HepG2 (cell line): ENCODE data around the gene CAP2. TPM values are rescaled to one million over a fixed set of nuclear protein-coding genes. Genes with fewer than 3 reads are reported as not detected.

Experiments used
- ATAC-seq: fragments of 200-7000 bp; cut with Tn5 transposase; 3 replicates; pipeline ENCODE4 v1.9.1; 2020; ENCODE audit warnings: mild to moderate bottlenecking, moderate library complexity
- BruUV-seq: library from RNA; stranded (reverse); fragments of 400-500 nt; replicated peaks from 2 replicates; lab custom pipeline; 2021; lab: Mats Ljungman, UMichigan
- CTCF ChIA-PET: fragments of 300-600 bp; formaldehyde crosslinking; extraction: SDS; loops from one replicate; lab custom pipeline; 2021; ENCODE audit warnings: low total read pairs, inconsistent platforms, low intra/inter-chr PET ratio; lab: Yijun Ruan, JAX
- POLR2A ChIA-PET: fragments of 350-600 bp; sonication (Branson Sonifier 250); formaldehyde crosslinking; loops from one replicate; lab custom pipeline; 2020; ENCODE audit warnings: antibody characterized with exemption, inconsistent platforms; lab: Yijun Ruan, JAX
- DNase-seq: peaks from one replicate; pipeline ENCODE4 v3.0.0-alpha.2; 2015; ENCODE audit warnings: low spot score
- FAIRE-seq: peaks from 3 replicates; lab custom pipeline; 2011; peaks lifted over from hg19 to GRCh38; lab: Jason Lieb, UNC
- H2AFZ ChIP-seq: one replicate; pipeline ENCODE4 v1.6.1; 2011; ENCODE audit warnings: low read length, inconsistent platforms
- H3K27ac ChIP-seq: fragments of 300-600 bp; 3 replicates; pipeline ENCODE4 v1.8.0; 2011; ENCODE audit warnings: mixed run types, mild to moderate bottlenecking, mixed read lengths, low read length, inconsistent platforms; ENCODE audit not compliant: insufficient read depth; ENCODE audit errors: extremely low read length
- H3K27me3 ChIP-seq, 2 experiments: fragments of 200-600 bp in 1 of 2; 2 replicates in 1 of 2; 3 replicates in 1 of 2; pipeline versions ENCODE4 v1.6.0 to v1.8.0; 2011; ENCODE audit warnings: low read length in 2 of 2, mild to moderate bottlenecking in 2 of 2, moderate library complexity in 2 of 2, inconsistent platforms in 1 of 2; ENCODE audit not compliant: insufficient read depth in 2 of 2, control insufficient read depth in 1 of 2
- H3K36me3 ChIP-seq, 2 experiments: fragments of 200-600 bp in 1 of 2; replicated peaks in 1 of 2; 2 replicates in 1 of 2; 3 replicates in 1 of 2; pipeline versions ENCODE4 v1.5.1 to v1.8.0; 2011; ENCODE audit warnings: low read length in 2 of 2, inconsistent platforms in 1 of 2; ENCODE audit not compliant: insufficient read depth in 2 of 2, control insufficient read depth in 1 of 2
- H3K4me1 ChIP-seq: 2 replicates; pipeline ENCODE4 v1.5.1; 2012; ENCODE audit warnings: low read length, inconsistent platforms; ENCODE audit not compliant: insufficient read depth
- H3K4me2 ChIP-seq: 2 replicates; pipeline ENCODE4 v1.6.0; 2011; ENCODE audit warnings: low read depth, low read length, inconsistent platforms
- H3K4me3 ChIP-seq, 3 experiments: fragments of 200-600 bp in 1 of 3; sonication (generic), shearing (Covaris generic) in 1 of 3; replicated peaks in 1 of 3; 2 replicates each; pipeline ENCODE4 v1.5.1; 2011 to 2016; ENCODE audit warnings: low read length in 3 of 3, inconsistent platforms in 2 of 3, low read depth in 2 of 3, mild to moderate bottlenecking in 2 of 3, control low read depth in 1 of 3, mixed read lengths in 1 of 3; ENCODE audit not compliant: insufficient read depth in 1 of 3
- H3K79me2 ChIP-seq: one replicate; pipeline ENCODE4 v1.6.1; 2011; ENCODE audit warnings: low read length, inconsistent platforms; ENCODE audit not compliant: insufficient read depth
- H3K9ac ChIP-seq: 2 replicates; pipeline ENCODE4 v1.6.0; 2011; ENCODE audit warnings: mild to moderate bottlenecking, low read depth, low read length, inconsistent platforms; ENCODE audit not compliant: insufficient read depth
- H3K9me3 ChIP-seq: 2 replicates; pipeline ENCODE4 v1.5.1; 2012; ENCODE audit warnings: mild to moderate bottlenecking, low read length
- H4K20me1 ChIP-seq: 2 replicates; pipeline ENCODE4 v1.6.0; 2011; ENCODE audit warnings: inconsistent platforms, mild to moderate bottlenecking, low read length, moderate library complexity; ENCODE audit not compliant: insufficient read depth
- ATF7 ChIP-seq, 2 experiments: fragments of 450-650 bp in 1 of 2; sonication (generic) in 1 of 2; formaldehyde crosslinking in 1 of 2; IDR thresholded peaks; 2 replicates each; pipeline versions ENCODE4 v1.4.0 to v1.6.1; 2016 to 2020; ENCODE audit warnings: antibody characterized with exemption in 1 of 2, mild to moderate bottlenecking in 1 of 2, missing genetic modification reagents in 1 of 2
- GATAD2A ChIP-seq: IDR thresholded peaks from 2 replicates; pipeline ENCODE4 v1.6.1; 2016
- HOXA9 ChIP-seq: sonication (generic); formaldehyde crosslinking; IDR thresholded peaks from 2 replicates; pipeline ENCODE4 v1.8.1; 2022; ENCODE audit warnings: missing genetic modification reagents, mild to moderate bottlenecking, moderate library complexity, borderline replicate concordance
- KAT2B ChIP-seq: fragments of 150-350 bp; IDR thresholded peaks from 2 replicates; pipeline ENCODE4 v1.6.1; 2014; ENCODE audit warnings: low read depth, low read length, borderline replicate concordance
- MTA1 ChIP-seq: sonication (generic); formaldehyde crosslinking; IDR thresholded peaks from 2 replicates; pipeline ENCODE4 v1.4.0; 2020; ENCODE audit warnings: missing genetic modification reagents, mild to moderate bottlenecking, borderline replicate concordance
- PAX8 ChIP-seq: sonication (generic); formaldehyde crosslinking; IDR thresholded peaks from 2 replicates; pipeline ENCODE4 v1.8.0; 2022; ENCODE audit warnings: mild to moderate bottlenecking, missing genetic modification reagents, borderline replicate concordance
- POGZ ChIP-seq: sonication (generic); formaldehyde crosslinking; IDR thresholded peaks from 2 replicates; pipeline ENCODE4 v1.4.0; 2020; ENCODE audit warnings: mild to moderate bottlenecking, missing genetic modification reagents
- RAD51 ChIP-seq: fragments of 450-650 bp; IDR thresholded peaks from 2 replicates; pipeline ENCODE4 v1.6.1; 2016; ENCODE audit warnings: borderline replicate concordance
- SRSF1 ChIP-seq: fragments of 200-400 bp; formaldehyde crosslinking; optimal IDR thresholded peaks from 2 replicates; pipeline ENCODE3; 2017; ENCODE audit warnings: mild to moderate bottlenecking, low read depth, low read length, moderate library complexity
- TRIM24 ChIP-seq: sonication (generic); formaldehyde crosslinking; IDR thresholded peaks from 2 replicates; pipeline ENCODE4 v1.8.0; 2022; ENCODE audit warnings: mild to moderate bottlenecking, missing genetic modification reagents
- ZFX ChIP-seq: sonication (generic); formaldehyde crosslinking; IDR thresholded peaks from 2 replicates; pipeline ENCODE4 v1.4.0; 2020; ENCODE audit warnings: mild to moderate bottlenecking, low read depth, missing genetic modification reagents, moderate library complexity
- ZNF121 ChIP-seq: sonication (generic); formaldehyde crosslinking; IDR thresholded peaks from 2 replicates; pipeline ENCODE4 v1.5.0; 2020; ENCODE audit warnings: mild to moderate bottlenecking, missing genetic modification reagents
- ZNF224 ChIP-seq: sonication (generic); formaldehyde crosslinking; IDR thresholded peaks from 2 replicates; pipeline ENCODE4 v1.5.0; 2020; ENCODE audit warnings: mild to moderate bottlenecking, missing genetic modification reagents
- ZNF772 ChIP-seq: sonication (generic); formaldehyde crosslinking; IDR thresholded peaks from 2 replicates; pipeline ENCODE4 v1.5.0; 2020; ENCODE audit warnings: mild to moderate bottlenecking, missing genetic modification reagents
- WGBS: methylation state at CpG from one replicate; pipeline ENCODE4 v1.1.6; 2017; ENCODE audit warnings: low lambda C conversion rate; 5-methylcytosine and 5-hydroxymethylcytosine counted together
- in situ Hi-C: cut with HindIII; loops from 2 replicates; pipeline ENCODE4 v1.10.0; 2017; ENCODE audit warnings: low pct_unique_long_range_greater_than_20kb; ENCODE audit not compliant: extremely low pct_ligation_motif_present
- intact Hi-C: fragments of 100-400 bp; cut with micrococcal nuclease; formaldehyde crosslinking; loops from one replicate; pipeline ENCODE4 v1.10.0; 2022; ENCODE audit not compliant: unreplicated experiment
- polyA plus RNA-seq, 8 experiments: library from polyadenylated mRNA; depleted of rRNA in 3 of 8; stranded (reverse) in 7 of 8; unstranded in 1 of 8; fragments of >200 nt; fragmentation: Illumina TruSeq in 4 of 8; extraction: Trizol in 4 of 8; gene quantifications; 2 replicates each; pipeline versions ENCODE4 v1.2.1 to v1.2.3, GENCODE V29; 2011 to 2016; ENCODE audit warnings: low read depth in 4 of 8, missing spikeins in 1 of 8, mixed read lengths in 1 of 8; ENCODE audit not compliant: insufficient read depth in 1 of 8
- total RNA-seq, 5 experiments: library from RNA; depleted of rRNA; stranded (reverse); fragments of >200 nt; fragmentation: Illumina TruSeq; extraction: Trizol; gene quantifications; 2 replicates each; pipeline ENCODE4 v1.2.3, GENCODE V29; 2016; ENCODE audit warnings: low read depth in 1 of 5
- TF ChIP-seq, protein P1 (sequence below): sonication (generic); formaldehyde crosslinking; IDR thresholded peaks from 2 replicates; pipeline ENCODE4 v1.4.0; 2020; ENCODE audit warnings: missing genetic modification reagents
- TF ChIP-seq, protein P2 (sequence below): IDR thresholded peaks from 2 replicates; pipeline ENCODE4 v1.6.1; 2016; ENCODE audit warnings: low read depth, control low read depth
- TF ChIP-seq, protein P3 (sequence below): sonication (generic); formaldehyde crosslinking; IDR thresholded peaks from 2 replicates; pipeline ENCODE4 v1.8.0; 2022; ENCODE audit warnings: mild to moderate bottlenecking, missing genetic modification reagents, borderline replicate concordance

The CAP2 gene
- total and polyA plus RNA-seq, 2 of the 13 experiments (the other 11 are each of a cell fraction or from before 2014, with no cell fraction given), result 7.9 to 53.1 TPM

DNA sequence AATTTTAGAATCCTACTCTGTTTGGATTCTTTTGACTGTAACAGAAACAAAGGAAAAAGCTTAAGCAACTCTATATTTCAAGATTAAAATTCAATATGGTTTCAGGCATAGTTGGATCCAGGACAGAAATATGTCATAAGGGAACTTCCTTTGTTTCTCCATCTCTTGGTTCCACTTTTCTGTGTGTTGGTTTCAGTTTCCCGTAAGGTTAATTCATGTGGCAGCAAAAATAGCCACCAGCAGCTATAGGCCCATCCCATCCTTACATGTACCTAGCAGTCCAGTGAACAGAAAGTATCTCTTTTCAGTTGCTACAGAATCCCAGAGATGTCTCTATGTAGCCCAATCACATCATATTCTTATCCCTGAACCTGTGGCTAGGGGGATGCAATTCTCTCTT is 197.9 kb downstream of the CAP2 start:
- DNase-seq, result no peak
- peaks cover 25% of the 10 kb centered on the region for H3K4me1 ChIP-seq
- no peak overlapping the region for H3K9ac ChIP-seq
- intact Hi-C loops, result no loop called here
- no peaks in the 10 kb centered on the region for H3K9me3 ChIP-seq
- no peak for FAIRE-seq
- H3K4me3 ChIP-seq, result no peak overlapping the region
- no peaks in the 10 kb centered on the region for H3K79me2 ChIP-seq
- H3K27ac ChIP-seq, result no peak overlapping the region
- in situ Hi-C loops, result no loop called here
- ATAC-seq, result no peak
- no TSS peak for BruUV-seq
- H2AFZ ChIP-seq, result no peak overlapping the region
- TF ChIP-seq POGZ (CRISPR knock-in tag) (no peak), ZFX (CRISPR knock-in tag) (no peak), HOXA9 (CRISPR knock-in tag) (no peak), TRIM24 (CRISPR knock-in tag) (no peak), GATAD2A (CRISPR knock-in tag) (no peak), MTA1 (CRISPR knock-in tag) (no peak), ATF7 (IDR thresholded peaks at IDR 0.05) (no peak), ATF7 (CRISPR knock-in tag; IDR thresholded peaks at IDR 0.05) (no peak), RAD51 (no peak), SRSF1 (no peak), ZNF772 (no peak), ZNF121 (no peak), ZNF224 (CRISPR knock-in tag) (no peak), PAX8 (CRISPR knock-in tag) (no peak), KAT2B (no peak)
- TF ChIP-seq, protein P1, sequence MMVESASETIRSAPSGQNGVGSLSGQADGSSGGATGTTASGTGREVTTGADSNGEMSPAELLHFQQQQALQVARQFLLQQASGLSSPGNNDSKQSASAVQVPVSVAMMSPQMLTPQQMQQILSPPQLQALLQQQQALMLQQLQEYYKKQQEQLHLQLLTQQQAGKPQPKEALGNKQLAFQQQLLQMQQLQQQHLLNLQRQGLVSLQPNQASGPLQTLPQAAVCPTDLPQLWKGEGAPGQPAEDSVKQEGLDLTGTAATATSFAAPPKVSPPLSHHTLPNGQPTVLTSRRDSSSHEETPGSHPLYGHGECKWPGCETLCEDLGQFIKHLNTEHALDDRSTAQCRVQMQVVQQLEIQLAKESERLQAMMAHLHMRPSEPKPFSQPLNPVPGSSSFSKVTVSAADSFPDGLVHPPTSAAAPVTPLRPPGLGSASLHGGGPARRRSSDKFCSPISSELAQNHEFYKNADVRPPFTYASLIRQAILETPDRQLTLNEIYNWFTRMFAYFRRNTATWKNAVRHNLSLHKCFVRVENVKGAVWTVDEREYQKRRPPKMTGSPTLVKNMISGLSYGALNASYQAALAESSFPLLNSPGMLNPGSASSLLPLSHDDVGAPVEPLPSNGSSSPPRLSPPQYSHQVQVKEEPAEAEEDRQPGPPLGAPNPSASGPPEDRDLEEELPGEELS (CRISPR knock-in tag), result no peak
- TF ChIP-seq, protein P2, sequence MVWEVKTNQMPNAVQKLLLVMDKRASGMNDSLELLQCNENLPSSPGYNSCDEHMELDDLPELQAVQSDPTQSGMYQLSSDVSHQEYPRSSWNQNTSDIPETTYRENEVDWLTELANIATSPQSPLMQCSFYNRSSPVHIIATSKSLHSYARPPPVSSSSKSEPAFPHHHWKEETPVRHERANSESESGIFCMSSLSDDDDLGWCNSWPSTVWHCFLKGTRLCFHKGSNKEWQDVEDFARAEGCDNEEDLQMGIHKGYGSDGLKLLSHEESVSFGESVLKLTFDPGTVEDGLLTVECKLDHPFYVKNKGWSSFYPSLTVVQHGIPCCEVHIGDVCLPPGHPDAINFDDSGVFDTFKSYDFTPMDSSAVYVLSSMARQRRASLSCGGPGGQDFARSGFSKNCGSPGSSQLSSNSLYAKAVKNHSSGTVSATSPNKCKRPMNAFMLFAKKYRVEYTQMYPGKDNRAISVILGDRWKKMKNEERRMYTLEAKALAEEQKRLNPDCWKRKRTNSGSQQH, result no peak
- TF ChIP-seq, protein P3, sequence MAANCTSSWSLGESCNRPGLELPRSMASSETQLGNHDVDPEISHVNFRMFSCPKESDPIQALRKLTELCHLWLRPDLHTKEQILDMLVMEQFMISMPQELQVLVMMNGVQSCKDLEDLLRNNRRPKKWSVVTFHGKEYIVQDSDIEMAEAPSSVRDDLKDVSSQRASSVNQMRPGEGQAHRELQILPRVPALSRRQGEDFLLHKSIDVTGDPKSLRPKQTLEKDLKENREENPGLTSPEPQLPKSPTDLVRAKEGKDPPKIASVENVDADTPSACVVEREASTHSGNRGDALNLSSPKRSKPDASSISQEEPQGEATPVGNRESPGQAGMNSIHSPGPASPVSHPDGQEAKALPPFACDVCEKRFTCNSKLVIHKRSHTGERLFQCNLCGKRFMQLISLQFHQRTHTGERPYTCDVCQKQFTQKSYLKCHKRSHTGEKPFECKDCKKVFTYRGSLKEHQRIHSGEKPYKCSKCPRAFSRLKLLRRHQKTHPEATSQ (CRISPR knock-in tag), result no peak
- TF ChIP-seq, all 625 proteins: peak for 0
- H3K4me2 ChIP-seq, result no peak overlapping the region
- CTCF ChIA-PET, result no interaction called here
- no peaks in the 10 kb centered on the region for H4K20me1 ChIP-seq
- no peaks in the 10 kb centered on the region for H3K36me3 ChIP-seq
- WGBS, result 74% methylated on average over 1 of the region's 1 CpG
- no peaks in the 10 kb centered on the region for H3K27me3 ChIP-seq
- POLR2A ChIA-PET, result no interaction called here
